Nephron (organoid): ENCODE measurements around the gene SLC16A1.

Experiments used
- H3K27ac Mint-ChIP-seq, 3 experiments: 2 replicates each; pipeline ENCODE4 v1.8.0; 2020; ENCODE audit warnings: mixed read lengths in 3 of 3, mild to moderate bottlenecking in 2 of 3, moderate library complexity in 1 of 3
- H3K27me3 Mint-ChIP-seq: 2 replicates; pipeline ENCODE4 v1.8.0; 2021; ENCODE audit warnings: low read depth, mild to moderate bottlenecking, moderate library complexity, mixed read lengths
- H3K36me3 Mint-ChIP-seq: 2 replicates; pipeline ENCODE4 v1.8.0; 2020; ENCODE audit warnings: low read depth, mixed read lengths
- H3K4me1 Mint-ChIP-seq: 2 replicates; pipeline ENCODE4 v1.8.0; 2020; ENCODE audit warnings: mixed read lengths
- H3K4me3 Mint-ChIP-seq, 3 experiments: 2 replicates each; pipeline ENCODE4 v1.8.0; 2020; ENCODE audit warnings: mild to moderate bottlenecking in 3 of 3, mixed read lengths in 3 of 3, moderate library complexity in 2 of 3
- H3K9me3 Mint-ChIP-seq: 2 replicates; pipeline ENCODE4 v1.8.0; 2020; ENCODE audit warnings: mixed read lengths
- CTCF ChIP-seq, 3 experiments: fragments of 200-600 bp; sonication (generic); IDR thresholded peaks; one replicate each; pipeline ENCODE4 v1.5.0; 2021; ENCODE audit warnings: antibody characterized with exemption in 3 of 3; ENCODE audit not compliant: unreplicated experiment in 3 of 3

The SLC16A1 gene

GRCh38 chr1:112882271-112882744 lies 73.7 kb downstream of the SLC16A1 start:
- Mint-ChIP-seq H3K9me3 (no peaks in the 10 kb centered on the region), H3K27me3 (no peaks in the 10 kb centered on the region), H3K4me3 (no peak overlapping the region), H3K4me1 (peaks cover 18% of the 10 kb centered on the region), H3K36me3 (no peaks in the 10 kb centered on the region), H3K27ac (peak overlapping the region; percentile 63 to 72 (median 65))
- no peak for TF ChIP-seq CTCF (IDR thresholded peaks at IDR 0.05; ENCODE audit: unreplicated experiment in 3 of 3)

DNA sequence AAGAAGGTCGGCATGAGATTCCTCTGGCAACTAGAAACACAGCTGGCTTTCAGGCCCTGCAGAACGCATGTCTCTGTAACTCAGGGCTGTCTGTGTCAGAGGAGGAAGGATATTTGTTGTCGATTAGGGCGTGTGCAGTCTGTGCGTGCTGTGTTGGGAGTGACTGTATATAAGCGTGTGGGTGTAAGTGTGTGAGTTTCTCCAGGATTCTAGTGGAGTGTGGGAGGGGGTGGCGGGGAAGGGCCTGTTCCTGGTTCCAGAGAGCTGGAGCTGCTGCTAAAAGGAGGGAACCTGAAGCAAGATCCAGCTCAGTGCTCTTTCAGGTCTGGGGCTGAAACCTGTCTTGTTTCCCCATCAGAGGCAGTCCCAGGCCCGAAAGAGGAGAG lies 74.3 kb downstream of the SLC16A1 start:
- Mint-ChIP-seq H3K27ac (peak overlapping the region; percentile 63 to 80 (median 72)), H3K9me3 (no peaks in the 10 kb centered on the region), H3K27me3 (no peaks in the 10 kb centered on the region), H3K36me3 (no peaks in the 10 kb centered on the region), H3K4me1 (peaks cover 18% of the 10 kb centered on the region), H3K4me3 (no peak overlapping the region)
- no peak for TF ChIP-seq CTCF (IDR thresholded peaks at IDR 0.05; ENCODE audit: unreplicated experiment in 3 of 3)

- H3K9me3 Mint-ChIP-seq = no peaks in the 10 kb centered on the region
- no peaks in the 10 kb centered on the region for H3K27me3 Mint-ChIP-seq
- no peak for TF ChIP-seq CTCF (IDR thresholded peaks at IDR 0.05; ENCODE audit: unreplicated experiment in 3 of 3)
- H3K4me3 Mint-ChIP-seq = no peak overlapping the region
- H3K27ac Mint-ChIP-seq = no peak overlapping the region
- H3K36me3 Mint-ChIP-seq = no peaks in the 10 kb centered on the region
- peaks cover 18% of the 10 kb centered on the region for H3K4me1 Mint-ChIP-seq
Observed at GRCh38 chr1:112879834-112880233, 76.2 kb downstream of the SLC16A1 start.

DNA sequence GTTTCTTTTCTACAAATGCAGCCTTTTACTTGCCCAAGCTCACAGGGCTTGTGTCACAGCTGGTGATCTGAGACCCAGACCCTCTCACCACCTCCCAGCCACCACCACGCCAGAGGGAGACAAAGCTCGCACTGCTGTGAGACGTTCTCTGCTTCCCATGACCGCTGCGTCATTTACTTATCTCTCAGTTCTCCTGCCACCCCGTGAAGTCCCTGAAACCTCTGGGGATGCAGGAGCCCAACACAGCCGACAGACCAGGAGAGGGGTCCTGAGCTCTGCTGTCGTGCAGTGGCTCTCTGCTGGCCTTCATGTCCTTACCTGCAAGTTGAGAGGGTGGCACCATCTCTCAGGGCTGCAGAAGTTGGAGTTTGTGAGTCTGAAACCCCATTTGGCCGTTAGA lies 77.7 kb downstream of the SLC16A1 start:
- Mint-ChIP-seq H3K9me3 (no peaks in the 10 kb centered on the region), H3K27me3 (no peaks in the 10 kb centered on the region)

GRCh38 chr1:112877750-112878149 lies 78.2 kb downstream of the SLC16A1 start:
- Mint-ChIP-seq H3K36me3 (no peaks in the 10 kb centered on the region), H3K9me3 (no peaks in the 10 kb centered on the region), H3K4me3 (no peak overlapping the region), H3K27ac (no peak overlapping the region), H3K4me1 (peaks cover 16% of the 10 kb centered on the region), H3K27me3 (no peaks in the 10 kb centered on the region)
- no peak for TF ChIP-seq CTCF (IDR thresholded peaks at IDR 0.05; ENCODE audit: unreplicated experiment in 3 of 3)

More for the DNA sequence above, 77.7 kb downstream of the SLC16A1 start:
- Mint-ChIP-seq H3K4me1 (peaks cover 18% of the 10 kb centered on the region), H3K27ac (no peak overlapping the region), H3K36me3 (no peaks in the 10 kb centered on the region), H3K4me3 (no peak overlapping the region)
- TF ChIP-seq CTCF (IDR thresholded peaks at IDR 0.05; ENCODE audit: unreplicated experiment in 3 of 3) = no peak

DNA sequence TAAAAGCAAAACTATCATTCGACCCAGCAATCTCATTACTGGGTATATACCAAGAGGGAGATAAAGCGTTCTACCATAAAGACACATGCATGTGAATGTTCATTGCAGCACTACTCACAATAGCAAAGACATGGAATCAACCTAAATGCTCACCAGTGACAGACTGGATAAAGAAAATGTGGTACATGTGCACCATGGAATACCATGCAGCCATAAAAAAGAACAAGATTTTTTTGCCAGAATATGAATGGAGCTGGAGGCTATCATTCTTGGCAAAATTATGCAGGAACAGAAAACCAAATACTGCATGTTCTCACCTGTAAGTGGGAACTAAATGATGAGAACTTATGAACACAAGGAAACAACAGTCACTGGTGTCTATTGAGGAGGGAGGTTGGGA lies 79.7 kb downstream of the SLC16A1 start:
- no peaks in the 10 kb centered on the region for H3K9me3 Mint-ChIP-seq
- H3K4me3 Mint-ChIP-seq = no peak overlapping the region

More for the DNA sequence above, 79.7 kb downstream of the SLC16A1 start:
- no peaks in the 10 kb centered on the region for H3K36me3 Mint-ChIP-seq
- H3K27me3 Mint-ChIP-seq = no peaks in the 10 kb centered on the region
- no peak for TF ChIP-seq CTCF (IDR thresholded peaks at IDR 0.05; ENCODE audit: unreplicated experiment in 3 of 3)
- H3K4me1 Mint-ChIP-seq = peaks cover 4% of the 10 kb centered on the region
- no peak overlapping the region for H3K27ac Mint-ChIP-seq
